Glutamatergic neuron (in vitro differentiated cells): ENCODE results near the gene TUNAR. TPM values are rescaled to one million over a fixed set of nuclear protein-coding genes. Genes with fewer than 3 reads are reported as not detected.
A peak's percentile ranks its signal among the peaks of the same experiment; 100 is the strongest.

Experiments
- DNase-seq: peaks from one replicate; pipeline ENCODE4 v3.0.0; 2022
- H3K27ac Mint-ChIP-seq: one replicate; pipeline ENCODE4 v1.8.0; 2020; ENCODE audit warnings: mild to moderate bottlenecking, mixed read lengths, inconsistent platforms; ENCODE audit not compliant: unreplicated experiment
- H3K27me3 Mint-ChIP-seq: one replicate; pipeline ENCODE4 v1.8.0; 2020; ENCODE audit warnings: mild to moderate bottlenecking, moderate library complexity, mixed read lengths, inconsistent platforms; ENCODE audit not compliant: unreplicated experiment
- H3K36me3 Mint-ChIP-seq: one replicate; pipeline ENCODE4 v1.8.0; 2020; ENCODE audit warnings: mild to moderate bottlenecking, mixed read lengths, inconsistent platforms; ENCODE audit not compliant: unreplicated experiment
- H3K4me1 Mint-ChIP-seq: one replicate; pipeline ENCODE4 v1.8.0; 2020; ENCODE audit warnings: mild to moderate bottlenecking, low read depth, mixed read lengths, inconsistent platforms; ENCODE audit not compliant: unreplicated experiment
- H3K4me3 Mint-ChIP-seq: one replicate; pipeline ENCODE4 v1.8.0; 2020; ENCODE audit warnings: mild to moderate bottlenecking, mixed read lengths, inconsistent platforms; ENCODE audit not compliant: unreplicated experiment
- H3K9me3 Mint-ChIP-seq: one replicate; pipeline ENCODE4 v1.8.0; 2020; ENCODE audit warnings: mild to moderate bottlenecking, moderate library complexity, mixed read lengths, inconsistent platforms; ENCODE audit not compliant: unreplicated experiment
- CTCF ChIP-seq: fragments of 200-600 bp; sonication (generic); IDR thresholded peaks from one replicate; pipeline ENCODE4 v1.5.0; 2021; ENCODE audit not compliant: partially characterized antibody, unreplicated experiment
- total RNA-seq: library from RNA; stranded (reverse); fragmentation: NEBNext Ultra II Directional; extraction: Animal tissue kit (Norgen Biotek cat#: 25700); gene quantifications from one replicate; pipeline ENCODE4 v1.2.1, GENCODE V29; 2021; ENCODE audit not compliant: unreplicated experiment

The TUNAR gene
- total RNA-seq, 1 donor from 2014 or later: 16.2 TPM

DNA sequence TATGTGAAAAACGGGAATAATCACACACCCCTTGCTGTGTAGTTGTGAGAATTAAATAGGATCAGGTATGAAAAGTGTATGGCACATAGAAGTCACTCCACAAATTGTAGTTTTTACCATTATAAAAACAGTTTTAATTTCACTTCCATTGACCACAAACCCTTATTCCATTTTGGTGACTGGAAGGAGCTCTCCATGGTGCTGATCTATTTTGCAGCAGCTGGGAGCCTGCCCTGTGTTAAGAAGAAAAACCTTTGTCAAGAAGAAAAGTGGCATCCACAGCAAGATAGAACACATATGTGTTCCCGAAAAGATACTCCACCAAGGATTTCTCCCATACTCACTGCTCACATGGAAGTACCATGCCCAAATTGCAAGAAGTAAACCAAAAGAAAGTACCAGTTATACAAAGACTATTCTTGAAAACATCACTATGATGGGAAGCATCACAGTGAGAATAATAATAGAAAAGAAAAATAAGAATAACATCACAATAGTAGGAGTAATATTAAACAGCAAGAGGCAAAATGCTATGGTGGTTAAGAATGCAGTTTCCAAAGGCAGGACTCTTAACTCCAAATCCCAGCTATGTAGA lies 58.7 kb downstream of the TUNAR start:
- H3K27me3 Mint-ChIP-seq: no peaks in the 10 kb centered on the region
- no peak for DNase-seq
- H3K4me1 Mint-ChIP-seq: peaks cover 8% of the 10 kb centered on the region
- no peak overlapping the region for H3K27ac Mint-ChIP-seq
- no peak overlapping the region for H3K4me3 Mint-ChIP-seq
- H3K36me3 Mint-ChIP-seq: no peaks in the 10 kb centered on the region
- H3K9me3 Mint-ChIP-seq: peaks cover 2% of the 10 kb centered on the region
- no peak for TF ChIP-seq CTCF

DNA sequence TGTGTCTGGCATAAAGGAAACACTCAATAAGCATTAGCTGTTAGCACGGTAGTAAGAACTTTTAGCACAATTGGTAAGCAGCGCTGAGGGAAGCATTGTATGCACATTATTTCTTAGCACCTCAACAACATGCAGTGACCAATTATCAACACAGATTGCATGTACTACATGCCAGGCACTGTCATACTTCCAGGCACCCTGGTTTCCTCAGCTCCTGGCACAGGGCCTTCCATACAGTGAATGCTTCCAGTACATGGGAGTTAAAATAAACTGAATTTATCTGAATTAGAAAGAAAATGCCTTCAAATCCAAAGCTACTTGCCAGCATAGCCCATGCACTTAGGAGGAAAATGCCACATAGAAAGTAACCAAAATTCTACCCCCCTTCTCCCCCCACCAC lies 59.4 kb downstream of the TUNAR start:
- peaks cover 8% of the 10 kb centered on the region for H3K4me1 Mint-ChIP-seq
- H3K9me3 Mint-ChIP-seq: peaks cover 2% of the 10 kb centered on the region
- H3K36me3 Mint-ChIP-seq: peaks cover 2% of the 10 kb centered on the region
- no peaks in the 10 kb centered on the region for H3K27me3 Mint-ChIP-seq
- H3K4me3 Mint-ChIP-seq: no peak overlapping the region
- no peak for DNase-seq
- H3K27ac Mint-ChIP-seq: no peak overlapping the region
- TF ChIP-seq CTCF: no peak

GRCh38 chr14:95939335-95939734 lies 62.7 kb downstream of the TUNAR start:
- H3K4me1 Mint-ChIP-seq: peaks cover 8% of the 10 kb centered on the region
- peaks cover 6% of the 10 kb centered on the region for H3K9me3 Mint-ChIP-seq
- peak overlapping the region; percentile 5 for H3K4me3 Mint-ChIP-seq
- TF ChIP-seq CTCF: no peak
- peak overlapping the region; percentile 60 for H3K27ac Mint-ChIP-seq
- DNase-seq: no peak
- no peaks in the 10 kb centered on the region for H3K27me3 Mint-ChIP-seq
- H3K36me3 Mint-ChIP-seq: peaks cover 20% of the 10 kb centered on the region

- no peak for DNase-seq
- Mint-ChIP-seq H3K4me1 (peaks cover 8% of the 10 kb centered on the region), H3K27me3 (peaks cover 4% of the 10 kb centered on the region)
These were observed 65.3 kb downstream of the TUNAR start for GRCh38 chr14:95941897-95942296.

More at GRCh38 chr14:95941897-95942296, 65.3 kb downstream of the TUNAR start:
- no peak overlapping the region for H3K27ac Mint-ChIP-seq
- peaks cover 6% of the 10 kb centered on the region for H3K9me3 Mint-ChIP-seq
- no peak overlapping the region for H3K4me3 Mint-ChIP-seq
- peaks cover 25% of the 10 kb centered on the region for H3K36me3 Mint-ChIP-seq
- TF ChIP-seq CTCF: no peak
